ENCODE data around the gene NT5DC4. TPM values are rescaled to one million over a fixed set of nuclear protein-coding genes. Genes with fewer than 3 reads are reported as not detected.

Gene NT5DC4
- total RNA-seq, 2 donors from 2014 or later = not detected

- TF ChIP-seq POLR2A (IDR thresholded peaks at IDR 0.05) = no peak
- TF ChIP-seq CTCF (IDR thresholded peaks at IDR 0.05) = no peak
- Histone ChIP-seq H3K9me3 (no peaks in the 10 kb centered on the region), H3K27ac (no peak overlapping the region), H3K4me1 (no peaks in the 10 kb centered on the region), H3K36me3 (replicated peaks in 1 of 2; ENCODE audit: insufficient read depth in 1 of 2, low read depth in 2 of 2) (no peaks in the 10 kb centered on the region), H3K27me3 (no peaks in the 10 kb centered on the region), H3K4me3 (no peak overlapping the region)
- DNase-seq (no peak), ATAC-seq (no peak)
- intact Hi-C loops (cut with DNase I) = no loop called here
- 65 to 69% methylated on average over 5 of the region's 5 CpGs for WGBS, 2 donors
These were observed 10.0 kb downstream of the NT5DC4 start for GRCh38 chr2:112730791-112731190.

GRCh38 chr2:112731479-112731878 is 10.7 kb downstream of the NT5DC4 start:
- DNase-seq = no peak
- intact Hi-C loops (cut with DNase I) = no loop called here
- Histone ChIP-seq H3K4me3 (no peak overlapping the region), H3K27ac (no peak overlapping the region), H3K9me3 (no peaks in the 10 kb centered on the region), H3K27me3 (no peaks in the 10 kb centered on the region), H3K36me3 (replicated peaks in 1 of 2; ENCODE audit: insufficient read depth in 1 of 2, low read depth in 2 of 2) (no peaks in the 10 kb centered on the region), H3K4me1 (no peaks in the 10 kb centered on the region)
- no peak for ATAC-seq
- WGBS, 2 donors = 70 to 72% methylated on average over 2 of the region's 2 CpGs
- TF ChIP-seq POLR2A (IDR thresholded peaks at IDR 0.05) (no peak), CTCF (IDR thresholded peaks at IDR 0.05) (no peak)

GRCh38 chr2:112733456-112733855 is 12.6 kb downstream of the NT5DC4 start:
- H3K27me3 ChIP-seq = no peaks in the 10 kb centered on the region
- TF ChIP-seq POLR2A (IDR thresholded peaks at IDR 0.05) (no peak), CTCF (IDR thresholded peaks at IDR 0.05) (no peak)
- H3K4me3 ChIP-seq = no peak overlapping the region
- 51 to 69% methylated on average over 4 of the region's 4 CpGs for WGBS, 2 donors
- no peak for DNase-seq
- ATAC-seq = no peak
- no peak overlapping the region for H3K27ac ChIP-seq
- no peaks in the 10 kb centered on the region for H3K9me3 ChIP-seq
- H3K36me3 ChIP-seq (replicated peaks in 1 of 2; ENCODE audit: insufficient read depth in 1 of 2, low read depth in 2 of 2) = no peaks in the 10 kb centered on the region
- intact Hi-C loops (cut with DNase I) = no loop called here
- peaks cover 4% of the 10 kb centered on the region for H3K4me1 ChIP-seq

- Histone ChIP-seq H3K27me3 (no peaks in the 10 kb centered on the region), H3K4me3 (no peak overlapping the region), H3K9me3 (no peaks in the 10 kb centered on the region), H3K4me1 (peaks cover 4% of the 10 kb centered on the region), H3K36me3 (replicated peaks in 1 of 2; ENCODE audit: insufficient read depth in 1 of 2, low read depth in 2 of 2) (no peaks in the 10 kb centered on the region), H3K27ac (no peak overlapping the region)
- no peak for DNase-seq
- 26 to 28% methylated on average over 1 of the region's 1 CpG for WGBS, 2 donors
- TF ChIP-seq CTCF (IDR thresholded peaks at IDR 0.05) (no peak), POLR2A (IDR thresholded peaks at IDR 0.05) (no peak)
- intact Hi-C loops (cut with DNase I) = no loop called here
- no peak for ATAC-seq
These were observed 13.1 kb downstream of the NT5DC4 start for GRCh38 chr2:112733871-112734270.

- Histone ChIP-seq H3K36me3 (replicated peaks in 1 of 2; ENCODE audit: insufficient read depth in 1 of 2, low read depth in 2 of 2) (no peaks in the 10 kb centered on the region), H3K4me1 (peaks cover 4% of the 10 kb centered on the region), H3K27me3 (no peaks in the 10 kb centered on the region), H3K9me3 (no peaks in the 10 kb centered on the region), H3K27ac (no peak overlapping the region), H3K4me3 (no peak overlapping the region)
- WGBS, 2 donors = 59 to 75% methylated on average over 1 of the region's 1 CpG
- ATAC-seq (no peak), DNase-seq (no peak)
- TF ChIP-seq POLR2A (IDR thresholded peaks at IDR 0.05) (no peak), CTCF (IDR thresholded peaks at IDR 0.05) (no peak)
- intact Hi-C loops (cut with DNase I) = no loop called here
These were observed 16.9 kb downstream of the NT5DC4 start for GRCh38 chr2:112737542-112738232.

Measured in body of pancreas (tissue), 4 donors.